GM12878 (cell line): ENCODE measurements around the gene ATXN2.

ENCODE experiments used
- CTCF ChIP-seq, 3 experiments: IDR thresholded peaks in 2 of 3; conservative IDR thresholded peaks in 1 of 3; 2 replicates each; pipeline ENCODE4 v1.5.1; 2011; ENCODE audit warnings: low read depth in 3 of 3, low read length in 3 of 3, mild to moderate bottlenecking in 3 of 3, control low read depth in 2 of 3, moderate library complexity in 2 of 3, inconsistent platforms in 1 of 3, mixed read lengths in 1 of 3; ENCODE audit not compliant: control insufficient read depth in 2 of 3, insufficient read depth in 1 of 3; ENCODE audit errors: extremely low read depth in 1 of 3
- EED ChIP-seq: sonication (generic); IDR thresholded peaks from 2 replicates; pipeline ENCODE4 v1.6.1; 2016; ENCODE audit warnings: antibody characterized with exemption, low read depth
- POLR2AphosphoS5 ChIP-seq: IDR thresholded peaks from 2 replicates; pipeline ENCODE4 v1.6.1; 2011; ENCODE audit warnings: mild to moderate bottlenecking, low read length, inconsistent platforms
- YY1 ChIP-seq: IDR thresholded peaks from 2 replicates; pipeline ENCODE4 v1.6.1; 2011; ENCODE audit warnings: low read depth, mild to moderate bottlenecking, low read length
- ZNF24 ChIP-seq: fragments of 450-650 bp; IDR thresholded peaks from 2 replicates; pipeline ENCODE4 v1.6.1; 2017; ENCODE audit warnings: antibody characterized with exemption, mild to moderate bottlenecking
- ZNF274 ChIP-seq: IDR thresholded peaks from one replicate; pipeline ENCODE4 v1.8.0; 2011; ENCODE audit not compliant: insufficient read length, insufficient read depth

DNA sequence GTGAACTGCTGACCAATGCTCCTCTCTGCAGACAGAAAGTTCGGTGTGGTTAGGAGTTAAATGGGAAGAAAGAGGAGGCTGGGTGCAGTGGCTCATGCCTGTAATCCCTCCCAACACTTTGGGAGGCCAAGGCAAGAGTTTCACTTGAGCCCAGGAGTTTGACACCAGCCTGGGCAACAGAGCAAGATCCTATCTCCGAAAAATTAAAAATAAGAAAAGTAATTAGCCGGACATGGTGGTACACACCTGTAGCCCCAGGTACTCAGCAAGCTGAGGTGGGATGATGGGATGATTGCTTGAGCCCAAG is 19.0 kb downstream of the ATXN2 start:
- TF ChIP-seq CTCF (IDR thresholded peaks at IDR 0.05 in 2 of 3, conservative IDR thresholded peaks at IDR 0.05 in 1 of 3; ENCODE audit: control insufficient read depth in 2 of 3, extremely low read depth in 1 of 3, insufficient read depth in 1 of 3, low read depth in 3 of 3, low read length in 3 of 3) (no peak), YY1 (no peak), ZNF274 (no peak), EED (no peak), POLR2AphosphoS5 (no peak), ZNF24 (no peak)
